Hepatocyte (in vitro differentiated cells): ENCODE data around the gene AFF2.

Source experiments
- EZH2 ChIP-seq: fragments of 200-600 bp; sonication (generic); IDR thresholded peaks from 2 replicates; pipeline ENCODE4 v1.6.1; 2016; ENCODE audit warnings: antibody characterized with exemption, mild to moderate bottlenecking, borderline replicate concordance
- EZH2phosphoT487 ChIP-seq: fragments of 200-600 bp; sonication (generic); IDR thresholded peaks from one replicate; pipeline ENCODE4 v1.6.1; 2018; ENCODE audit warnings: antibody characterized with exemption, mild to moderate bottlenecking, low read depth, moderate library complexity; ENCODE audit not compliant: unreplicated experiment, severe bottlenecking
- TF ChIP-seq, protein P1 (sequence below): fragments of 200-600 bp; sonication (generic); IDR thresholded peaks from 2 replicates; pipeline ENCODE4 v1.5.1; 2016; ENCODE audit warnings: antibody characterized with exemption, mild to moderate bottlenecking; ENCODE audit not compliant: poor library complexity

DNA sequence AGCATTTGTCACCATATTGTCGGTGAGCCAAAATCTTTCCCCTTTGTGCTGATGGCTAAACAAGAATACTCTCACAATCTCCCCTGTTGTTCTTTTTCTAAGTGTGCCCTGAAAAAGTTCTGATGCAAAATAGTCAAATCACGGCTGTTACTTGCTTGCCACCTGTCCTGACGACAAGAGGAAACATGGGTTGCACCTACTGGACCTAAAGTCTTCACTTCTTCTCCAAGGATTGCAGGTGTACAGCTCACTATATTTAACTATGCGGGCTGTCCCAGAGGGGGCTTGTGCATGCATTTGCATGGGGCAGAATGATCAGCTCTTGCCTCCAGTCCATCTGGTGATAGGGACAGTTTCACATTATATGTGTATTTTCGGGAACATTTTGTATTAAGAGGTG is 21.6 kb downstream of the AFF2 start:
- TF ChIP-seq, protein P1, sequence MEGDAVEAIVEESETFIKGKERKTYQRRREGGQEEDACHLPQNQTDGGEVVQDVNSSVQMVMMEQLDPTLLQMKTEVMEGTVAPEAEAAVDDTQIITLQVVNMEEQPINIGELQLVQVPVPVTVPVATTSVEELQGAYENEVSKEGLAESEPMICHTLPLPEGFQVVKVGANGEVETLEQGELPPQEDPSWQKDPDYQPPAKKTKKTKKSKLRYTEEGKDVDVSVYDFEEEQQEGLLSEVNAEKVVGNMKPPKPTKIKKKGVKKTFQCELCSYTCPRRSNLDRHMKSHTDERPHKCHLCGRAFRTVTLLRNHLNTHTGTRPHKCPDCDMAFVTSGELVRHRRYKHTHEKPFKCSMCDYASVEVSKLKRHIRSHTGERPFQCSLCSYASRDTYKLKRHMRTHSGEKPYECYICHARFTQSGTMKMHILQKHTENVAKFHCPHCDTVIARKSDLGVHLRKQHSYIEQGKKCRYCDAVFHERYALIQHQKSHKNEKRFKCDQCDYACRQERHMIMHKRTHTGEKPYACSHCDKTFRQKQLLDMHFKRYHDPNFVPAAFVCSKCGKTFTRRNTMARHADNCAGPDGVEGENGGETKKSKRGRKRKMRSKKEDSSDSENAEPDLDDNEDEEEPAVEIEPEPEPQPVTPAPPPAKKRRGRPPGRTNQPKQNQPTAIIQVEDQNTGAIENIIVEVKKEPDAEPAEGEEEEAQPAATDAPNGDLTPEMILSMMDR = no peak
- TF ChIP-seq EZH2 = no peak
- TF ChIP-seq EZH2phosphoT487 = no peak
